GM13977 (cell line): ENCODE data around the gene GPBAR1.

Source experiments
- DNase-seq: peaks from one replicate; pipeline ENCODE4 v3.0.0; 2012; ENCODE audit warnings: low spot score
- CTCF ChIP-seq: IDR thresholded peaks from 2 replicates; pipeline ENCODE4 v1.5.1; 2012; ENCODE audit warnings: mild to moderate bottlenecking, control low read depth; ENCODE audit not compliant: insufficient read depth; ENCODE audit errors: extremely low read depth, missing control alignments
- in situ Hi-C: fragments of 300-500 bp; cut with MboI; formaldehyde crosslinking; loops from one replicate; pipeline ENCODE4 v1.12.0; 2022; ENCODE audit warnings: low sequenced_read_pairs, low pct_unique_long_range_greater_than_20kb, mixed read lengths, inconsistent platforms; ENCODE audit not compliant: unreplicated experiment

GPBAR1 gene

GRCh38 chr2:218289639-218290315 lies 29.0 kb downstream of the GPBAR1 start:
- no peak for DNase-seq
- TF ChIP-seq CTCF = no peak
- in situ Hi-C loops = loop anchor here (25.0 kb wide), 1 partner anchor 373 kb away; the partner anchor contains the start of genes BCS1L, RNF25, STK36 and ZNF142

GRCh38 chr2:218290316-218291261 lies 29.8 kb downstream of the GPBAR1 start:
- in situ Hi-C loops = loop anchor here (25.0 kb wide), 1 partner anchor 372 kb away; the partner anchor contains the start of genes BCS1L, RNF25, STK36 and ZNF142
- no peak for TF ChIP-seq CTCF
- peak; percentile 73 for DNase-seq

- TF ChIP-seq CTCF = no peak
- in situ Hi-C loops = loop anchor here (25.0 kb wide), 1 partner anchor 371 kb away; the partner anchor contains the start of genes BCS1L, RNF25, STK36 and ZNF142
- DNase-seq = no peak
Observed at GRCh38 chr2:218291318-218292047, 30.7 kb downstream of the GPBAR1 start.

- TF ChIP-seq CTCF = peak; percentile 93
- in situ Hi-C loops = loop anchor here (25.0 kb wide), 1 partner anchor 370 kb away; the partner anchor contains the start of genes BCS1L, RNF25, STK36 and ZNF142
- peak; percentile 94 for DNase-seq
Observed at GRCh38 chr2:218292048-218293014, 31.5 kb downstream of the GPBAR1 start, which contains the start of gene TMBIM1. TMBIM1 (minus strand) TSS chr2:218292503; CDS start chr2:218282141, 10,362 bp downstream.

- in situ Hi-C loops = loop anchor here (25.0 kb wide), 1 partner anchor 368 kb away; the partner anchor contains the start of genes BCS1L, RNF25, STK36 and ZNF142
- no peak for TF ChIP-seq CTCF
- no peak for DNase-seq
Observed at GRCh38 chr2:218293715-218294429, 33.1 kb downstream of the GPBAR1 start.
